Activated naive CD4-positive, alpha-beta T cell treated with Interleukin-2 at 50 U/mL for 16 hours (primary cell): ENCODE data around the gene RPL31.
"Not testable (repeated sequence)": the region's sequence is repeated elsewhere in the genome, so short reads cannot be mapped to it uniquely, and the experiment has no call there.

ENCODE experiments used
- DNase-seq: peaks from one replicate; pipeline ENCODE4 v3.0.0-alpha.2; 2020

RPL31 gene

DNA sequence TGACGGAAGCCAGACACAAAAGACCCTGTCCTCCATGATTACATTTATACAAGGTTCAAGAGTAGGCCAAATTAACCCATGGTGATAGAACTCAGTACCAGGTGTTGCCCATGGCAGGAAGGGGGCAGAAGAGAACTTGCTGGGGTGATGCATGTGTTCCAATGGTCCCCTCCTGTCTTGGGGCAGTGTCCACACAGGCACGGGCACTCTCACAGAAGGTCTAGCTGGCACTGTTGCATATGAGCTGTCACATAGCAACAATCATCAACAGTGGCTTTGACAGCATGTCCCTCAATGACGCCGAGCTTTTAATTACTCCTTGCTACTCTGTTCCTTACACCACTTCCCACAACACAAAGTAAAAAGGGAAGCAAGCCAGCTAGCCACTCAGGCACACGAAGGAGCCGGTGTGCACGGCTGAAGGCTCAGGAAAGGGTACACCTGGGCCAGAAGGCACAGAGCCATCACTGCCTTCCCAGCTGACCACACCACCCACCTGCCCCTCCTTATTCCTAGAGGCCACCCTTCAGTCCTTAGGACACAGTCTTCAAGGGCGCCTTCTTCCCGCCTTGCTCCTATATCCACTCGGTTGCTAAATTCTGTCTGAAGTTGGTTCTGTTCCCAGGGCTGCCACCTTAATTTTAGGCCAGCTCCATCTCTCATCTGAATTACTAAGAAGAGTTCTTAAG is 28.9 kb downstream of the RPL31 start:
- DNase-seq, result no peak

DNA sequence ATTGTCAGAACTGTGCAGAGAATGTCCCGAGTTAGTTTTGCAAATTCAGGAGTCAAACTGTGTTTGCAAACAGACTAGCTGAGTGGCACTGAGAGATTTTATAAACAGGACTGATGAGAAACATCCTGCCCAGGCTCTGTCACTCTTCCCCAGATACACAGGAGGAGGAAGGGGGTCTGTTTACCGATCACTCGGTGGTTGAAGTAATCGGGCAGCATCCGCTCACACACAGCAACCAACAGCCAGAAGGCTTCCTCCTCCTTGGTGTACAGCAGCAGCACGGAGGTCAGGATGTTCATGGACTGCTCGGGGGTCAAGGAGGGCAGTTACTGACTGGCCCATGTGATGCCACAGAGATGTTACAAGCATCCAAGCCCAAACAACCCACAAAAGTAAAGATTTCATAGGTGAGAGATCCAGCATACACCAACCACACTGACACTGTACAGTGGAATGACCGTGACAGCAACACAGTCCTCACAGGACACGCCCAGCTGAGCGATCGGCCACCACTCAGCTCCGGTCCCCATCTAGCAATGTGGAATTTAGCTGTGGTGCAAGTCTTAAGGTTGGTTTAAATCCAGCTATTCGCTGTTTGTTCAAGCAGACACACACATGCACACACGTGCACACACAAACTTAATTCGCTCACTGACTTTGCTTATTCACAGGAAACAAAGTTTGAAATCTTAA is 30.1 kb downstream of the RPL31 start:
- DNase-seq, result no peak

DNA sequence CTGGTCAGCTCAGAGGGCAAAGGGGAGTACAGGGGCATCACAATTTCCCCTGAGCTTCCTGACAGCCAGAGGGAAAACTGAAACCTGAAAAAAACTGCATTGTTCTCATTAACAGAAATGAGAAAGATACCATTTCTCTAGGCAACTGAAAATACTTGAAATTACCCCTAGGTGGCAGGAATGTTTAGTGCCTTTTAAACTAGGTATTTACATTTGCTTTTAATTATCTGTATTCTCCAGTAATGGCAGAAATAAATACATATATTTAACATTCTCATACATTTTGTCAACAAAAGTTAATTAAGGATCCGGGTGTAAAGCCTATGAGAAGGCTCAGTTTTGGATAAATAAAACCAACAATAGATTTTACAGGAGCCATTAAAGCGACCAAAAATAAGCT is 34.5 kb downstream of the RPL31 start:
- no peak for DNase-seq

DNA sequence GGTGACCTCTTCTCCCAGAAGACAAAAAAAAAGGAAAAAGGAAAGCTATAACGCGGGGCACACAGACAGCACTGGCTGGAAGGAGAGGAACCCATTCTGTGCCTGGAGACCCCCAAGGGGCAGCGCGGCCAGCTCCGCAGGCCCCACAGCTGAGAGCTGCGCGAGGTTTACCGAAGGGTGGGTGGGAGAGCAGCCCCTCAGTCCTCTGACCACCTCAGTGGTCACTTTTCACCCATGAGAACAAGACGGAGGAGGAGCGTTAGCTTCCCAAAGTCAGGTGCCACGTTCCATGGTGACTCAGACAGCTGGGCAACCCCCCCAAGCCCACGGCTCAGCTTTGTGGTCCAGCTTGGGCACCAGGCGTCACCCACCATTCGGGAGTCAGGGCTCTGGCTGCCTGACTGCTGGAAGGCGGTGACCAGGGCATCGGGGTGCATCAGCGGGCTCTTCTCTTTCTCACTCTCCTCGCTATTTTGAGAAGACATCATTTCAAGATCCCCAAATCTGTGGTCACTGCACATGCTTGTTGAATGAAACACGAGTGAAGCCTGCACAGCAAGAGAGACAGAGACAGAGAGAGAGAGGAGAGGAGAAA is 35.2 kb downstream of the RPL31 start:
- DNase-seq, result no peak

DNA sequence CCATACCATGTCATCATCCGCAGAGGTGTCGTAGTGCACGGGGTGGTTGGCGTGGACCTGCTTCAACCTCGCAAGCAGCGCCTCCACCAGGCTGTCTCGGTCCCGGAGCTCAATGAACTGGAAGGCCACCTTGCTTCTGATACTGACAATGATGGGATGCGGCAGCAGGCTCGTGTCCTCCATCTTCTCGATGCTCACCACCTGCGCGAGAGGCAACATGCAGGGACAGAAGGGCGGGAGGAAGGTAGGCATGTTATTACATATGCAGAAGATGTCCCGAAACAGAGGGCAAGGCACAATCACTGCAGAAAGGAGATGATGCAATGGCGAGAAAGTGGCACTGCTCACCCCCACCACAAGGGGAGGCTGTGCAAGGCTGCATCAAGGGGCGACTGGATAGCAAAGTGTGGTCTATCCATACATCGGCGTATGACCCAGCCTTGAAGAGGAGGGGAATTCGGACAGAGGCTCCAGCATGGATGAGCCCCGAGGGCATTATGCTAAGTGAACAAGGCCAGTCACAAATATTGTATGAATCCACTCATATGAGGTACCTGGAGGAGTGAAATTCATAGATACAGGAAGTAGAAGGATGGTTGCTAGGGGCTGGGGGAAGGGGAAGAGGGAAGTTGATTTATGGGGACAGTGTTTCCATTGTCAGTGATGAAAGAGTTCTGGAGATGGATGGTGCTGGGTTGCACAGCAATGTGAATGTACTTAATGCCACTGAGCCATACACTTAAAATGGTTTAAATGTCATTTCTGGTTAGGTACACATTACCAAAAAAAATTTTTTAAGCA is 36.6 kb downstream of the RPL31 start:
- DNase-seq, result no peak

DNA sequence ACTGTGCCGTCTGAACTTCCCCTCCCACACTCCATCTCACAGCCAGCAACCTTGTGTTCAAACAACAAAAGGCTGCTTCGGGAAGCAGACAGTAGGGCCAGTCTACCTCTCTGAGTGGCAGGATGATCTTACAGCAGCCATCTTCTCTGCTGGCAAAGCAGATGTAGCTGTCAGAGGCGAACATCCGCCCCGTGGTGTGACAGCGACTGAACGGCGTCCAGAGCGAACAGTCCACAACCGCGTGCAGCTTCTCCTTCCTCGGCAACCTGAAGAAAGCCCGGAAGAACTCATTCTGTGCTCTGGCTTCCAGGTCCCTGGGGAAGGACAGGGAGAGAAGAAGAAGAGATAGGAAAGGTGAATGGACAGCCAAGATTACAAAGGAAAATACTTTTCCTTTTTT is 38.0 kb downstream of the RPL31 start:
- DNase-seq, result no peak

DNA sequence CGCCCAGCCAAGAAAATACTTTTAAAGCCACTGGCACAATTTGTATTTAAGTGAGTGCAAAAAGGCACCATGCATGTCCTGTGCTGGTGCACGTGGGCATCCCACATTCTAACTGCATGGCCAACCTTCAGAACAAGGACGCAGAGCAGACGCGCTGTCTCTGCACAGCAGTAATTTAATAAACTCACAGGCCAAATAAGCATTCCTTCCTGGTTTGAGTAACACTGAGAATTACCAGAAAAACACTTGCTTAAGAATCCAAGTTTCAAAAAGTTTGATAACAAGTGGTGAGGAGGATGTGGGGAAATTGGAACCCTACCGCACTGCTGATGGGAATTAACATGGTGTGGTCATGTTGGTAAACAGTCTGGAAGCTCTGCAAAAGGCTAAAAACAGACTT is 38.7 kb downstream of the RPL31 start:
- DNase-seq, result no peak

DNA sequence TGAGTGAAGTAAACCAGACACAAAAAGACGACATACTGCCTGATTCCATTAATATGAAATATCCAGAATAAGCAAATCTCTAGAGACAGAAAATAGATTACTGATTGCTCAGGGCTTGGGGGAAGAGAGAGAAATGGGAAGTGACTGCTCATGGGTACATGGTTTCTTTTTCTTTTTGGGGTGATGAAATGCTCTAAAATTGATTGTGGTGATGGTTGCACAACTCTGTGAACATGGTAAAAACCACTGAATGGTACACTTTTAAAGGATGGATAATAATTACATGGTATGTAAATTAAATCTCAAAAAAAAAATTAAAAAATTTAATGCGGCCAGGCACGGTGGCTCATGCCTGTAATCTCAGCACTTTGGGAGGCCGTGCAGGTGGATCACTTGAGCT is 39.3 kb downstream of the RPL31 start:
- no peak for DNase-seq

DNA sequence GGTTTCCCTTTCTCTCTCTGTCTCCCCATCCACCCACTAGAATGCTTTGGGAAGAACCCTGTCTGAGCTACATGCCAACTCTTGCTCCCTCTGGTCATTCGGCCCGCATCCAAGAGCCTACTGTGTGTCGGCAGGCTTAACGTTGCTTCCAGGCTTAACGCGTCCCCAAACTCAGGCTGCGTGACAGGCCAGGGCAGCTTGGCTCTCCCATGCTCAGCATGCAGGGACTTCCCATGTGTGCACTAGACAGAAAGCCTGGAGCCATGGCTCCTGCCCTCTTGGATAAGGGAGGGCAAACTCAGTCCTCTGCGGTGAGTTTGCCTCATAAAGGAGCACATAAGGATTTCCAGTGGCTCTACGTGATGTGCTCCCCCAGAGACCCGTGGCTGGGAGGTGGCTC is 43.2 kb downstream of the RPL31 start:
- no peak for DNase-seq

DNA sequence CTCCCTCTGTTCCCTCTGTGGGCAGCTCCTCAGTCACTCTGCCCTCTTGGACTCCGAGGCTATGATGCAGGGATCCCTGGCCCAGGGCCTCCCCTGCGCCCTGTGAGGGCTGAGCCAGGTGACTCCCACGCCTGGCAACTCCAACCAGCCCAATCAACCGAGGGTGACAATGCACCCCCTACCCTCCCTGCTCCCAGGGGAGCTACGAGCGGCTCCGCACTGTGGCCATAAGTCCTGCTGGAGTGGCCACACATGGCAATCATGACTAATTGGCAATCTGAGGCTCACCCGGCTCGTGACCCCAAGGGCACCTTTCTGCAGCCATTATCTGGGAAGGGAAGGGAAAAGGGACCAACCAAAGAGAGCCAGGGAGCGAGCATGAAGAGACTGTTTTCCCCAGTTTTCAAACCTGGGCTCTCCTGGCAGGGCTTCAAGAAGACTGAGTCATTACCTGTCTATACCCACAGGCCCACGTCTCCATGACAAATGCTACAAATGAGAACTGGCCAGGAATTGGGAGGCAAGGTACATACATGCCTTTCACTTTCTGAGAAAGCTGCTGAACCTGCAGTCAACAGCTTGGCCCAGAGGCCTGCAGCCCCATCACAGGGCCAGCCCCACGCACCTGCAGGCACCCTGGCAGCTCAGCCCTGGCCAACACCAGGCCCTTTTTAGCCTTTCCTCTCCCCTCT is 45.1 kb downstream of the RPL31 start:
- no peak for DNase-seq

DNA sequence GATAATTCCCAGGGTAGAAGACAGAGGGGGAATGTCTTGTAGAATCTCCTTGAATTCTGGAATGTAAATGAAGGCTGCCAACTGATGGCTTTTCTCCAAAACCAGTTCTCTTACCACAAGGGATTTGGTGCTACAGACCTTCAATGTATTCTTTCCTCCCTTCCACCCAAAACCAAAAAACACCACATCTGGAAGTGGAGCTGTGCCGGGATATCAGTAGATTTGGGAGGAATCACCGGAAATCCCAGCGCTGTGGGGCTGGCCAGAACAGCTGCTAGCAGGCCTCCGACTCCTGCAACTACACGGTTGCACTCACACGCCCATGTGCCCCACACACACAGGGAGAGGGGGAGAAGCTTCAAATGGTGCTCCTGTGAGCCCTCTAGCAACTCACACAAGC is 45.7 kb downstream of the RPL31 start:
- DNase-seq, result no peak

DNA sequence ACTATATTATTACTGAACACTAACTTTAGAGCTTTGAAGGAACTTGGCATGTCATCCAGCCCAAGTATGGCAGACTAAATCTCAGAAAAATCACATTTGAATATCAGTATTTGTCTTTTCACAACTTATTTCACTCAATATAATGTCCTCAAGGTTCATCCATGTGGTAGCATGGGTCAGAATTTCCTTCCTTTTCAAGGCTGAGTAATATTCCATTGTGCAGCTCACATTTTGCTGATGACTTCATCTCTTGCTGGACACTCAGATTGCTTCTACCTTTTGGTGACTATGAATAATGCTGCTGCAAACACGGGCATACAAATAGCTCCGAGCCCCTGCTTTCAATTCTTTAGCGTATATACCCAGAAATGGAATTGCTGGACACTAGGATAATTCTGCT is 46.7 kb downstream of the RPL31 start:
- no peak for DNase-seq

DNA sequence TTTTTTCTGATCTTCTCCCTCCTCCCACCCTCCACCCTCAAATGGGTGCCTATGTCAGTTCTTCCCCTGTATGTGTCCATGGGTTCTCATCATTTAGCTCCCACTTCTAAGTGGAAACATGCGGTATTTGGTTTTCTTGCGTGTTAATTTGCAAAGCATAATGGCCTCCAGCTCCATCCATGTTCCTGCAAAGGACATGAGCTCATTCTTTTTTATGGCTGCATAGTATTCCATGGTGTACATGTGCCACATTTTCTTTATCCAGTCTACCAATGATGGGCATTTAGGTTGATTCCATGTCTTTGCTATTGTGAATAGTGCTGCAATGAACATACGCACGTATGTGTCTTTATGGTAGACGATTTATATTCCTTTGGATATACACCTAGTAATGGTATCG is 48.8 kb downstream of the RPL31 start:
- not testable (repeated sequence) for DNase-seq

DNA sequence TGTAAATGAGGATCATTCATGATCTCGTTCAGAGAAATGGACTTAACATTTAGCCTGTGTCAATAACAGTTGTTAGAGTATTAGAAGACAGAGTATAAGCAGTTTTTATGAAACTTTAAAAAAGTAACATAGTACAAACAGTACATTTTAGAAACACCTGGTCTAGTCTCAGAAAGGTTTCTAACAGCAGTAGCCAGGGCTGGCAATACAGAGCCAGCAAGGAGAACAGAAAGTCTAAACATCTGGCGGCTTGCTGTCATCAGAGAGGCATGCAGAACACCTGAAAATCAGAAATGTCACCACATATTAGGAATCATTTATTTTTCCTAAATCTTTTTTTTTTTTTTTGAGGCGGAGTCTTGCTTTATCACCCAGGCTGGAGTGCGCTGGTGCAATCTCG is 50.1 kb downstream of the RPL31 start:
- DNase-seq, result no peak

DNA sequence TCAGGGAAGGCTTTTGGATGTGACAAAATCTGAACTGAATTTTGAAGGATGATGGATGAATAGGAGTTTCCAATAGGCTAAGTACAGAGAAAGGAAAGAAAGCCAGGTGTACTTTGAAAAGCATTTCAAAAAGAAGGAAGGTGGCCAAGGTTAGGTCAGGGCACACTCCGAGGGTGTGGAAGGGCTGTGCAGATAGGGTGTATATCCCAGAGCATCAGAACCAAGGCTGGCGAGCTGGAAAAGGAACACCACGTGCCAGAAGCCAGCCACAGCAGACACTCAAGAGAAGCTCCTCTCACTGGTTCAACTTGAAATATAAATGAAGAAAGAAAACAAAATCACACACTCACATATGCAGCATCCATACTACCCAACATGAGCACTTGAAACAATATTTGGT is 51.0 kb downstream of the RPL31 start:
- no peak for DNase-seq
